GM19025 (cell line): ENCODE results near the gene ZNF302.
"Not testable (repeated sequence)": the region's sequence is repeated elsewhere in the genome, so short reads cannot be mapped to it uniquely, and the experiment has no call there.

Source experiments
- ATAC-seq: cut with Tn5 transposase; IDR thresholded peaks from one replicate; pipeline ENCODE4 v1.9.1; 2021; ENCODE audit warnings: mild to moderate bottlenecking, low read depth, moderate library complexity; ENCODE audit not compliant: unreplicated experiment

ZNF302 gene

GRCh38 chr19:34677386-34678084 lies at the start of gene ZNF302:
Gene ZNF302, plus strand, starts transcription at chr19:34677678. Its CDS starts 1,127 bp downstream, at chr19:34678805.
- peak; percentile 87 for ATAC-seq

- no peak for ATAC-seq
Observed at GRCh38 chr19:34633802-34634201, 43.7 kb upstream of the ZNF302 start.

GRCh38 chr19:34639491-34640085 lies 37.9 kb upstream of the ZNF302 start:
- ATAC-seq: no peak

- ATAC-seq: no peak
Observed at GRCh38 chr19:34642241-34642640, 35.2 kb upstream of the ZNF302 start.

- no peak for ATAC-seq
Observed at GRCh38 chr19:34644991-34645461, 32.5 kb upstream of the ZNF302 start.

- no peak for ATAC-seq
Observed at GRCh38 chr19:34645551-34645950, 31.9 kb upstream of the ZNF302 start.

GRCh38 chr19:34649886-34650543 lies 27.5 kb upstream of the ZNF302 start:
- no peak for ATAC-seq

- no peak for ATAC-seq
Observed at GRCh38 chr19:34651747-34652146, 25.7 kb upstream of the ZNF302 start.

GRCh38 chr19:34654796-34655195 lies 22.7 kb upstream of the ZNF302 start:
- ATAC-seq: no peak

GRCh38 chr19:34655651-34656050 lies 21.8 kb upstream of the ZNF302 start:
- ATAC-seq: no peak

GRCh38 chr19:34661357-34661756 lies 16.1 kb upstream of the ZNF302 start:
- no peak for ATAC-seq

GRCh38 chr19:34662919-34663318 lies 14.6 kb upstream of the ZNF302 start:
- no peak for ATAC-seq

GRCh38 chr19:34664168-34664567 lies 13.3 kb upstream of the ZNF302 start:
- no peak for ATAC-seq

- no peak for ATAC-seq
Observed at GRCh38 chr19:34664870-34665269, 12.6 kb upstream of the ZNF302 start.

- ATAC-seq: not testable (repeated sequence)
Observed at GRCh38 chr19:34665275-34665674, 12.2 kb upstream of the ZNF302 start.

- ATAC-seq: no peak
Observed at GRCh38 chr19:34666200-34666957, 11.1 kb upstream of the ZNF302 start.

- ATAC-seq: no peak
Observed at GRCh38 chr19:34666958-34667265, 10.6 kb upstream of the ZNF302 start.

GRCh38 chr19:34667349-34668076 lies 10.0 kb upstream of the ZNF302 start:
- no peak for ATAC-seq

- not testable (repeated sequence) for ATAC-seq
Observed at GRCh38 chr19:34668077-34668689, 9.3 kb upstream of the ZNF302 start.

GRCh38 chr19:34668690-34669089 lies 8.8 kb upstream of the ZNF302 start:
- ATAC-seq: not testable (repeated sequence)
